ENCODE data around the gene CDC25C. TPM values are rescaled to one million over a fixed set of nuclear protein-coding genes. Genes with fewer than 3 reads are reported as not detected.
A peak's percentile ranks its signal among the peaks of the same experiment; 100 is the strongest.
"Not testable (repeated sequence)": the region's sequence is repeated elsewhere in the genome, so short reads cannot be mapped to it uniquely, and the experiment has no call there.

CDC25C gene
- total RNA-seq, 2 donors from 2014 or later: 14.8 to 30.6 TPM

DNA sequence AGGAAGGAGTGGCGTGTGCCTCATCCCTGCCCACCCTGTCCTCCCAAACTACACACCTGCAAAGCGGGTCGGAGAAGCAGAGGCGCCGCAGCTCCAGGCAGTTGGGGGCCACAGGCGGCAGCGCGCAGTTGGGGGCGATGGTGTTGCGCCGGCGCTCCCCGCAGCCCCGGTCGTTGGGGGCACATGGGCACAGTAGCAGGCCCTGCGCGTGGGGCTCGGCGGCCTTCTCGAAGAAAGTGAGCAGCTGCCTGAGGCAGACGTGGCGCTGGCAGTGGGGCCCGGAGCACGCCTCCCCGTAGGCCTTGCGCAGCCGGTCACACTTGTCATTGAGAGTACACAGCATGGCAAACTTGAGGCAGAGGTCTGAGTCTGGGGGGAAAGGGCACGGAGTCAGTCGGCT is 74.0 kb downstream of the CDC25C start:
- peaks cover 47% of the 10 kb centered on the region for H3K27me3 ChIP-seq (ENCODE audit: control insufficient read depth, insufficient read depth, low read length, poor library complexity, severe bottlenecking)
- no peaks in the 10 kb centered on the region for H3K36me3 ChIP-seq (ENCODE audit: control insufficient read depth, insufficient read depth, low read length)
- WGBS, 2 experiments (ENCODE audit: insufficient coverage in 1 of 2, insufficient read length in 1 of 2): 92 to 95% methylated on average over 7 to 29 of the region's 29 CpGs
- Mint-ChIP-seq H3K27me3 (ENCODE audit: insufficient read depth) (peaks cover 45% of the 10 kb centered on the region), H3K4me1 (no peaks in the 10 kb centered on the region), H3K36me3 (ENCODE audit: low read depth) (no peaks in the 10 kb centered on the region), H3K27ac (no peak overlapping the region), H3K9me3 (no peaks in the 10 kb centered on the region), H3K4me3 (no peak overlapping the region)
- H3K4me1 ChIP-seq (ENCODE audit: control insufficient read depth, insufficient read depth, low read length): no peaks in the 10 kb centered on the region
- H3K9ac ChIP-seq (ENCODE audit: extremely low read depth, low read length, poor library complexity, severe bottlenecking): no peak overlapping the region
- no peak for DNase-seq
- TF ChIP-seq, protein P1, sequence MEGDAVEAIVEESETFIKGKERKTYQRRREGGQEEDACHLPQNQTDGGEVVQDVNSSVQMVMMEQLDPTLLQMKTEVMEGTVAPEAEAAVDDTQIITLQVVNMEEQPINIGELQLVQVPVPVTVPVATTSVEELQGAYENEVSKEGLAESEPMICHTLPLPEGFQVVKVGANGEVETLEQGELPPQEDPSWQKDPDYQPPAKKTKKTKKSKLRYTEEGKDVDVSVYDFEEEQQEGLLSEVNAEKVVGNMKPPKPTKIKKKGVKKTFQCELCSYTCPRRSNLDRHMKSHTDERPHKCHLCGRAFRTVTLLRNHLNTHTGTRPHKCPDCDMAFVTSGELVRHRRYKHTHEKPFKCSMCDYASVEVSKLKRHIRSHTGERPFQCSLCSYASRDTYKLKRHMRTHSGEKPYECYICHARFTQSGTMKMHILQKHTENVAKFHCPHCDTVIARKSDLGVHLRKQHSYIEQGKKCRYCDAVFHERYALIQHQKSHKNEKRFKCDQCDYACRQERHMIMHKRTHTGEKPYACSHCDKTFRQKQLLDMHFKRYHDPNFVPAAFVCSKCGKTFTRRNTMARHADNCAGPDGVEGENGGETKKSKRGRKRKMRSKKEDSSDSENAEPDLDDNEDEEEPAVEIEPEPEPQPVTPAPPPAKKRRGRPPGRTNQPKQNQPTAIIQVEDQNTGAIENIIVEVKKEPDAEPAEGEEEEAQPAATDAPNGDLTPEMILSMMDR (conservative IDR thresholded peaks at IDR 0.05): no peak
- H3K4me3 ChIP-seq (ENCODE audit: low read length): no peak overlapping the region
- no peaks in the 10 kb centered on the region for H3K9me3 ChIP-seq (ENCODE audit: control insufficient read depth, low read length)
- no peak overlapping the region for H3K27ac ChIP-seq (ENCODE audit: low read depth, low read length)

DNA sequence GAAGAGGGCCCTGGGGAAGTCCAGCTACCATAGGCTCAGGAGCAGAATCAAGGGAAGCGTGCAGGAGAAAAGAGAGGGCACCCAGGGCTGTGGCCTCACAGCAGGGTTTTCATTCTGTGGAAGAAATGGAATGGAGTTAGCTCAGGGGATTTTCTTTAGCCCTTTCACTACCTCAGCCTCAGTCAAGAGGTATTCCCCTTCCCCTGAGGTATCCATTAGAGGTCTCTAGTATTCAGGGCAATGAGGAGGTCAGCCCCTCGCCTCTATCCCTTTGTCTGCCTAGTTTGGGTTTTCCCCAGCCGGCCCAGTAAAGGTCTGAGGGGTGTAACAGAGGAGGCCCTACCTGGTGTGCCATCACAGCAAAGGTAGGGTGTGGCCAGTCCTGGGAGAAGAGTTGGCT is 78.7 kb downstream of the CDC25C start:
- H3K4me1 Mint-ChIP-seq: no peaks in the 10 kb centered on the region
- H3K27me3 Mint-ChIP-seq (ENCODE audit: insufficient read depth): peaks cover 62% of the 10 kb centered on the region
- H3K36me3 ChIP-seq (ENCODE audit: control insufficient read depth, insufficient read depth, low read length): no peaks in the 10 kb centered on the region
- DNase-seq: no peak
- H3K9ac ChIP-seq (ENCODE audit: extremely low read depth, low read length, poor library complexity, severe bottlenecking): no peak overlapping the region
- no peak overlapping the region for H3K27ac ChIP-seq (ENCODE audit: low read depth, low read length)
- TF ChIP-seq, protein P1 (conservative IDR thresholded peaks at IDR 0.05): no peak
- 80 to 96% methylated on average over 1 to 3 of the region's 3 CpGs for WGBS, 2 experiments (ENCODE audit: insufficient coverage in 1 of 2, insufficient read length in 1 of 2)
- H3K9me3 Mint-ChIP-seq: no peaks in the 10 kb centered on the region
- H3K27ac Mint-ChIP-seq: no peak overlapping the region
- no peaks in the 10 kb centered on the region for H3K36me3 Mint-ChIP-seq (ENCODE audit: low read depth)
- H3K4me1 ChIP-seq (ENCODE audit: control insufficient read depth, insufficient read depth, low read length): no peaks in the 10 kb centered on the region
- H3K27me3 ChIP-seq (ENCODE audit: control insufficient read depth, insufficient read depth, low read length, poor library complexity, severe bottlenecking): peaks cover 69% of the 10 kb centered on the region
- no peaks in the 10 kb centered on the region for H3K9me3 ChIP-seq (ENCODE audit: control insufficient read depth, low read length)
- no peak overlapping the region for H3K4me3 ChIP-seq (ENCODE audit: low read length)
- no peak overlapping the region for H3K4me3 Mint-ChIP-seq

DNA sequence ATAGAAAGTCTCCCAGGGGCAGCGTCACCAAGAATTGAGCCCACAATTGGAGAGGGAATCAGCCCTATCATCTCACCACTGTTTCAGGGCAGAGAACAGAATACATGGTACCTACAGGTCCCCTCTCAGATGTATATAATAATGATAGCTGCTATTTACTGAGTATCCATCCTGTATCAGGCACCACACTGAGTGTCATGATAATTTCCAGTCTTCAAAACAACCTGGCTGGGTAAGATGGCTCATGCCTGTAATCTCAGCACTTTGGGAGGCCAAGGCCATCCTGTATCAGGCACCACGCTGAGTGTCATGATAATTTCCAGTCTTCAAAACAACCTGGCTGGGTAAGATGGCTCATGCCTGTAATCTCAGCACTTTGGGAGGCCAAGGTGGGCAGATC is 83.8 kb downstream of the CDC25C start:
- H3K27me3 ChIP-seq (ENCODE audit: control insufficient read depth, insufficient read depth, low read length, poor library complexity, severe bottlenecking): peaks cover 68% of the 10 kb centered on the region
- not testable (repeated sequence) for H3K9ac ChIP-seq (ENCODE audit: extremely low read depth, low read length, poor library complexity, severe bottlenecking); H3K9me3 Mint-ChIP-seq; H3K27ac Mint-ChIP-seq; H3K4me3 ChIP-seq (ENCODE audit: low read length); H3K4me3 Mint-ChIP-seq; H3K36me3 ChIP-seq (ENCODE audit: control insufficient read depth, insufficient read depth, low read length); H3K9me3 ChIP-seq (ENCODE audit: control insufficient read depth, low read length); H3K4me1 ChIP-seq (ENCODE audit: control insufficient read depth, insufficient read depth, low read length); H3K36me3 Mint-ChIP-seq (ENCODE audit: low read depth); H3K27ac ChIP-seq (ENCODE audit: low read depth, low read length)
- peaks cover 61% of the 10 kb centered on the region for H3K27me3 Mint-ChIP-seq (ENCODE audit: insufficient read depth)
- peak; percentile 55 for DNase-seq
- H3K4me1 Mint-ChIP-seq: peaks cover 15% of the 10 kb centered on the region
- WGBS, 2 experiments (ENCODE audit: insufficient coverage in 1 of 2, insufficient read length in 1 of 2): 68 to 80% methylated on average over 2 of the region's 2 CpGs

DNA sequence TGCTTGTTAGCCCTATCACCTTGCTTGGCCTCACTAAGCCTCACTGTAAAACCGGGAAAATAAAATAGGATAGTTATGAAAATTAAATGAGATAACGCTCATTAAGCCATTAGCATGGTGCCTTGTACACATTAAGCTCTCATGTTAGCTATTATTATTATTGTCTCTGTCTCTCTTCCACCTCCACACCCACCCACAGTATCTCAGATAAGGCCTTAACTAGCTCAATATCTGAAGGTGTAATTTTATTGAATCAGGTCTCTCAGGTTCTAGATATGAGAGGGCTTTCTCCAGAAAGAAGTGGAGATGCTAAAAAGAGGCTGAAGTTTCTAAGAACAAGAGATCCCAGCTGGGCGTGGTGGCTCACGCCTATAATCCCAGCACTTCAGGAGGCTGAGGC is 84.8 kb downstream of the CDC25C start:
- H3K9me3 ChIP-seq (ENCODE audit: control insufficient read depth, low read length): peaks cover 8% of the 10 kb centered on the region
- H3K9ac ChIP-seq (ENCODE audit: extremely low read depth, low read length, poor library complexity, severe bottlenecking): no peak overlapping the region
- no peaks in the 10 kb centered on the region for H3K9me3 Mint-ChIP-seq
- no peak for DNase-seq
- H3K4me1 ChIP-seq (ENCODE audit: control insufficient read depth, insufficient read depth, low read length): no peaks in the 10 kb centered on the region
- H3K4me1 Mint-ChIP-seq: peaks cover 15% of the 10 kb centered on the region
- peaks cover 68% of the 10 kb centered on the region for H3K27me3 ChIP-seq (ENCODE audit: control insufficient read depth, insufficient read depth, low read length, poor library complexity, severe bottlenecking)
- no peaks in the 10 kb centered on the region for H3K36me3 Mint-ChIP-seq (ENCODE audit: low read depth)
- H3K36me3 ChIP-seq (ENCODE audit: control insufficient read depth, insufficient read depth, low read length): no peaks in the 10 kb centered on the region
- H3K27ac Mint-ChIP-seq: no peak overlapping the region
- no peak overlapping the region for H3K27ac ChIP-seq (ENCODE audit: low read depth, low read length)
- 87 to 99% methylated on average over 3 to 4 of the region's 4 CpGs for WGBS, 2 experiments (ENCODE audit: insufficient coverage in 1 of 2, insufficient read length in 1 of 2)
- H3K4me3 ChIP-seq (ENCODE audit: low read length): no peak overlapping the region
- H3K27me3 Mint-ChIP-seq (ENCODE audit: insufficient read depth): peaks cover 61% of the 10 kb centered on the region
- H3K4me3 Mint-ChIP-seq: no peak overlapping the region
- TF ChIP-seq, protein P1 (conservative IDR thresholded peaks at IDR 0.05): no peak
